ENCODE results near the gene MAGIX. TPM values are rescaled to one million over a fixed set of nuclear protein-coding genes. Genes with fewer than 3 reads are reported as not detected.

MAGIX gene
- total RNA-seq, result 1.8 and 4.6 TPM in 2 replicates

DNA sequence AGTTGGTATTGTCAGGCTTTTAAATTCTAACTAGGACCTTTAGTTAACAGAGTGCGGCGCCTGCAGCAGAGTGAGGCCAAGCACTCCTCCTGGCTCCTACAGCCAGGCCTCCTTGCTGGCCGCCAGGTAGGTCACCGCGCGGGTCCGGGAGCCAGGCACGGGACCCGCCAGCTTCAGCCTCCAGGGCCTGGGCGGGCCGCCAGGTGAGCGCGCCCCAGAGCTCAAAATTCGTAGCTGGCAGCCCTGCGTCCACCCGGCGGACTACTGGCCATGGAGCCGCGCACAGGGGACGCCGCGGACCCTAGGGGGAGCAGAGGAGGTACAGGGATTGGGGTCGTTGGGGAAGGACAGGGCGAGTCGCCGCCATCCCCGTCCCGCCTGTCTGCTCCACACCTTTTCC, at the start of gene MAGIX:
TSS of gene MAGIX (plus strand) at position 139 of the 400 bp plus-strand sequence. CDS start at position 271, 132 bp downstream.

DNA sequence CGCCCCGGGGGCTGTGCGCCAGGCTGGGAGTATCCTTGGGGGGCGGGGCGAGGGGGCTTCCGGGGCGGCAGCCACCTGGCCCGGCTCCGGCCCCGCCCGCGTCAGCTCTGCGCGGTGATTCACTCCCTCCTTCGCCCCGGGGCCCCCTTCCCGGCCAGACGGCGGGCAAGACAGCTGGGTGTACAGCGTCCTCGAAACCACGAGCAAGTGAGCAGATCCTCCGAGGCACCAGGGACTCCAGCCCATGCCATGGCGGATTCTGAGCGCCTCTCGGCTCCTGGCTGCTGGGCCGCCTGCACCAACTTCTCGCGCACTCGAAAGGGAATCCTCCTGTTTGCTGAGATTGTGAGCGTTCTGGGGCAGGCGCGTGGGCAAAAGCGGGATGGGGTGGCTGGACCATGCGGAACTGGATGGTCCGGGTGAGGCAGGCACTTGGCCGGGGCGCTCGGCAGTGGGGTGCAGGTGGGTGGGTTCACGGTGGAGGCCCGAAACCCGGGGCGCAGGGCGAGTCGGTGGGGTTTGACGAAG, 9.3 kb downstream of the MAGIX start, which contains the start of gene PLP2:
TSS of gene PLP2 (plus strand) at position 147 of the 528 bp plus-strand sequence. CDS start at position 250, 103 bp downstream.

DNA sequence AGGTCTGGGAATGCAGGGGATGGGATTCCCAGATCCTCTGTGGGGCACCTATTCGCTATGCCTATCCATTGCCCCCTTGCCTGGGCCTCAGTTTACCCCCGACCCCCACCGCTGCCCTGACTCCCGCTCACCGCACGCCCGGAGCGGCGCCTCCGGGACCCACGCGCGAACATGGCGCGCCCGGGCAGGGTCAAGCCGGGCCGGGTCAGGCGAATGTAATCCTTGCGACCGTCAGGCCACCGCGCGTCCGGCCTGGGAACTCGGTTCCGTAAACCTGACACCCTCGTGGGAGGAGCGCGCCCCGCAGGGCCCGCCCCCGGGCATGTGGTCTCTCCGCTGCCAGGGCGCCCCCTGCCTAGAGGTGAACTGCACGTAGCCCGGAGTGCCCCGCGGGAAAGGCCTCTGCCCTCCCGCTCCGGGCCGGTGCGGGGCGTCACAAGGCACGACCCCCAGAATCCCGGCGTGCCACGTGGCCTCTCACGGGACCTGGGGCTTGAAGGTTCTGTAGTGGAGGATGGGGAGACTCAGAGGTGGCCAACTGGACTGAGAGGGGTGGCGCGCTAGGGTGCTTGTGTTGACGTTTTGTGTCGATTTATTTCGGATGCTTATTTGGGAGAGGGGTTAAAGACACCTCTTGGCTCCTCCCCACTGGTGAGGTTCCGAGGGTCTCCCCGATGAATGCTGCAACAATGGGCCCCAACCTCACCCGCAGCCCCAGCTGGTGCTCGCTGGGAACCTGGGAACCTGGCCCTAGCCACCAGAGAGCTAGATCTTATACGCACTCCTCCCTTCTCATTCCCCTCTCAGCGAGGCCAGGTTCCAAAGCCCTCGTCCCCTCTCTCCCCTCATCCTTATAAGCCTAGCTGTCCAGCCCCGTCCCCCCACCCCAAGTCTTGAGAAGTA, 23.8 kb downstream of the MAGIX start, which contains the start of gene PRICKLE3:
TSS of gene PRICKLE3 (minus strand) at position 249 of the 903 bp plus-strand sequence. CDS start at position 173, 76 bp downstream.

DNA sequence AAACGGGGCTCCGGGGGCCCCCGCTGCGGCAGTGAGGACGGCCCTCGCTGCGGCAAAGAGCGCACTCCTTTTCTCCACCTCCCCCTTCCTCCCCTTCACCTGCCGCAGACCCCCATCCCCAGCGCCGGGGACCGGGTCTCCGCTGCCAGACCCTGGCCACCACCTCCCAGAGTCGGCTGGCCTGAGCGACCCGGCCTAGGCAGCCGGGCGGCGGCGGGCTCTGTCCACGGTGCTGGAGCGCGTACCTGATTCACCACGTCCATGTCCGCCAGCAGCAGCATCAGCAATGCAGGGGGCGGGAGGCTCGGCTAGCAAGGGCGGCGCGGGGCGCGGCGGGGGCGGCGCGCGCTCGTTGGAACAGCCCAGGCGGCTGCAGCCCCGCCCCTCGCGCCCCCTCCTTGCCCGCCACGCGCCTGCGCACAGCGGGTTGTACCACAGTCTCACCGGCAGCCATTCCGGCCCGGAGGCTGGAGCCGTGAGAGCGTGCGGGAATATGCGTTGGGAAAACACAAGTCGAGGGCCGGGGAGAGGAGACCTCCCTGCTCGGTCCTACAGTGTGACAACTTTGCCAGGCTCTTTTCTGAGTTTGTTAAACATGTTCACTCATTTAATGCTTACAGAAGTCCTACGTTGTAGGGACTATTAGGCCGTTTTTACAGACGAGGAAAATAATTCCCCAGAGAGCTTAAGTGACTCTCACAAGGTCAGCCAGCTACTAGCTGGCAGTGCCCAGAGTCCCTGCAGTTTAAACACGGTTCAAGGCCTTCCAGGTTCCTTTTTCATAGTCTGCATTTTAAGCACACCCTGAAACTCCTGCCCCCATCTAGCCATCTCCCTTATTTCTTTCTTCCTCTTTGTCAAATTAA, 37.6 kb downstream of the MAGIX start, which contains the start of gene SYP:
TSS of gene SYP (minus strand) at position 288 of the 866 bp plus-strand sequence. CDS start at position 281, 7 bp downstream.

Other genes with a start within 250 kb of the MAGIX start
- gene PIM2, start 243.7 kb upstream of the MAGIX start, total RNA-seq, result 9.0 and 13.0 TPM in 2 replicates
- 34.7 and 47.8 TPM in 2 replicates for gene OTUD5, start 205.2 kb upstream of the MAGIX start, total RNA-seq
- gene KCND1, start 190.9 kb upstream of the MAGIX start, total RNA-seq, result 0.98 and 3.4 TPM in 2 replicates
- gene GRIPAP1, start 160.5 kb upstream of the MAGIX start, total RNA-seq, result 9.3 and 17.5 TPM in 2 replicates
- gene TFE3, start 119.4 kb upstream of the MAGIX start, total RNA-seq, result 67.7 and 71.9 TPM in 2 replicates
- 3.1 and 10.0 TPM in 2 replicates for gene CCDC120, start 103.8 kb upstream of the MAGIX start, total RNA-seq
- gene PRAF2, start 88.8 kb upstream of the MAGIX start, total RNA-seq, result 27.7 and 35.4 TPM in 2 replicates
- 30.3 and 77.5 TPM in 2 replicates for gene WDR45, start 82.9 kb upstream of the MAGIX start, total RNA-seq
- 19.9 and 21.2 TPM in 2 replicates for gene GPKOW, start 39.0 kb upstream of the MAGIX start, total RNA-seq
- gene PLP2, start 9.1 kb downstream of the MAGIX start, total RNA-seq, result 109 and 200 TPM in 2 replicates
- gene PRICKLE3, start 23.6 kb downstream of the MAGIX start, total RNA-seq, result 9.8 and 10.8 TPM in 2 replicates
- 1.5 TPM in 1 of 2 replicates, not detected in the other for gene SYP, start 37.4 kb downstream of the MAGIX start, total RNA-seq
- gene CACNA1F, start 70.6 kb downstream of the MAGIX start, total RNA-seq, result under 0.01 TPM in 1 of 2 replicates, not detected in the other
- gene CCDC22, start 72.7 kb downstream of the MAGIX start, total RNA-seq, result 22.0 and 23.7 TPM in 2 replicates
- gene FOXP3, start 102.0 kb downstream of the MAGIX start, total RNA-seq, result not detected in 2 replicates
- 1.5 and 9.5 TPM in 2 replicates for gene PPP1R3F, start 107.0 kb downstream of the MAGIX start, total RNA-seq
- gene GAGE10, start 140.9 kb downstream of the MAGIX start, total RNA-seq, result not detected in 2 replicates
- gene GAGE12J, start 159.3 kb downstream of the MAGIX start, total RNA-seq, result not detected in 2 replicates
- not detected in 2 replicates for gene GAGE13, start 168.8 kb downstream of the MAGIX start, total RNA-seq